ENCODE data around the gene SPOCK3. TPM values are rescaled to one million over a fixed set of nuclear protein-coding genes. Genes with fewer than 3 reads are reported as not detected.

The SPOCK3 gene
- total RNA-seq, 1 donor from 2014 or later, result 0.74 TPM

- no peak overlapping the region for H3K4me3 ChIP-seq
- H3K36me3 ChIP-seq, result no peaks in the 10 kb centered on the region
- ATAC-seq (no peak), DNase-seq (no peak)
- H3K4me1 ChIP-seq, result no peaks in the 10 kb centered on the region
- TF ChIP-seq, protein P1, sequence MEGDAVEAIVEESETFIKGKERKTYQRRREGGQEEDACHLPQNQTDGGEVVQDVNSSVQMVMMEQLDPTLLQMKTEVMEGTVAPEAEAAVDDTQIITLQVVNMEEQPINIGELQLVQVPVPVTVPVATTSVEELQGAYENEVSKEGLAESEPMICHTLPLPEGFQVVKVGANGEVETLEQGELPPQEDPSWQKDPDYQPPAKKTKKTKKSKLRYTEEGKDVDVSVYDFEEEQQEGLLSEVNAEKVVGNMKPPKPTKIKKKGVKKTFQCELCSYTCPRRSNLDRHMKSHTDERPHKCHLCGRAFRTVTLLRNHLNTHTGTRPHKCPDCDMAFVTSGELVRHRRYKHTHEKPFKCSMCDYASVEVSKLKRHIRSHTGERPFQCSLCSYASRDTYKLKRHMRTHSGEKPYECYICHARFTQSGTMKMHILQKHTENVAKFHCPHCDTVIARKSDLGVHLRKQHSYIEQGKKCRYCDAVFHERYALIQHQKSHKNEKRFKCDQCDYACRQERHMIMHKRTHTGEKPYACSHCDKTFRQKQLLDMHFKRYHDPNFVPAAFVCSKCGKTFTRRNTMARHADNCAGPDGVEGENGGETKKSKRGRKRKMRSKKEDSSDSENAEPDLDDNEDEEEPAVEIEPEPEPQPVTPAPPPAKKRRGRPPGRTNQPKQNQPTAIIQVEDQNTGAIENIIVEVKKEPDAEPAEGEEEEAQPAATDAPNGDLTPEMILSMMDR (IDR thresholded peaks at IDR 0.05), result no peak
- intact Hi-C loops (cut with DNase I), result no loop called here
- no peaks in the 10 kb centered on the region for H3K27me3 ChIP-seq (ENCODE audit: low read depth)
- H3K27ac ChIP-seq, result no peak overlapping the region
- H3K9me3 ChIP-seq, result no peaks in the 10 kb centered on the region
These were observed 122.7 kb downstream of the SPOCK3 start for GRCh38 chr4:167111622-167112021.

DNA sequence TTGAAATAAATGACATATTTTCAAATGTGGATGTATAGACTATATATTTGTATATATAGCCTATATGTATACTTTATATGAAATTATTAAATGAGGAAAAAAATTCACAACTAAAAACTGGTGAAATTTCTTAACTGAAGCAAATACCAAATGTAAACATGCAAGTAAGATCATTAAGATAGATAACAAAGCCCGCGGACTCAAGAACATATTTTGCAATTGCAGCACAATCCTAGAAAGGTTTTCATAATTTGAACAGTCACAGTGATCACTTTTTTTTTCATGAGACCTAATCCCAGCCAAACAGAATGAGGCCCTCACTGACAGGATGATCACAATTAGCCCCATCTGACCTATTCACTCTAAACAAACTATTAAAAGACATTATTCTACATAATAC lies 123.2 kb downstream of the SPOCK3 start:
- TF ChIP-seq, protein P1 (IDR thresholded peaks at IDR 0.05), result no peak
- no peak for DNase-seq
- Histone ChIP-seq H3K4me3 (no peak overlapping the region), H3K9me3 (no peaks in the 10 kb centered on the region), H3K27ac (no peak overlapping the region), H3K27me3 (ENCODE audit: low read depth) (no peaks in the 10 kb centered on the region), H3K36me3 (no peaks in the 10 kb centered on the region), H3K4me1 (no peaks in the 10 kb centered on the region)
- intact Hi-C loops (cut with DNase I), result no loop called here
- ATAC-seq, result no peak

DNA sequence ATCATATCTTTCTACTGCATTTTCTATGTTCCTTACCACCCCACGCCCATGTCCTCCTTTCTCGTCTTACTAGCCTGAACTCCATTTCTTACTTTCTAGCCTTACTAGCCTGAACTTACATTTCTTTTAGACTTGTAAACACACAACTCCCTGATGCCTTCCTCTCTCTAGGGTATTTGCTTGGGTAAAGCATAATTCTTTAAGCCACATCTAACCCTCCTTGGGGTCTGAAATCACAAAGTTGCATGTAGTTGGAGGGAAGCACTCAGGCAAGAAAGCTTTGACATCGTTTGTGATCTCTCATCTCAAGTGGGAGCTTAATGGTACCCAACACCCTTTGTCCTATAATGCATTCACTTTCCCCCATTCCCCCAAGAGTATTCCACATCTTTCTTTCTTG lies 124.4 kb downstream of the SPOCK3 start:
- no peaks in the 10 kb centered on the region for H3K4me1 ChIP-seq
- intact Hi-C loops (cut with DNase I), result no loop called here
- H3K36me3 ChIP-seq, result no peaks in the 10 kb centered on the region
- H3K9me3 ChIP-seq, result no peaks in the 10 kb centered on the region
- no peak overlapping the region for H3K27ac ChIP-seq
- ATAC-seq (no peak), DNase-seq (no peak)
- H3K27me3 ChIP-seq (ENCODE audit: low read depth), result no peaks in the 10 kb centered on the region
- TF ChIP-seq, protein P1 (IDR thresholded peaks at IDR 0.05), result no peak
- no peak overlapping the region for H3K4me3 ChIP-seq

DNA sequence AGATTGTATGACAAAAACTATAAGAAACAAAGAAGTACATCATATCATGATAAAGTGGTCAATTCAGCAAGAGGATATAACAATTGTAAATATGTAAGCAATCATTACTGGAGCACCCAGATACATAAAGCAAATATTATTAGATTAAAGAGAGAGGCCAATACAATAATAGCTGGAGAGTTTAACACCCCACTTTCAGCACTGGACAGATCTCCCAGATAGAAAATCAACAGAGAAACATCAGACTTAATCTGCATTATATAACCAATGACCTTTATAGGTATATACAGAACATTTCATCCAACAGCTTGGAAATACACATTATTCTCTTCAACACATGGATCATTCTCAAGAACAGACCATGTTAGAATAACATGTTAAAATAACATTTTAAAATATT lies 128.4 kb downstream of the SPOCK3 start:
- H3K36me3 ChIP-seq, result no peaks in the 10 kb centered on the region
- intact Hi-C loops (cut with DNase I), result no loop called here
- DNase-seq (no peak), ATAC-seq (no peak)
- H3K9me3 ChIP-seq, result no peaks in the 10 kb centered on the region
- no peaks in the 10 kb centered on the region for H3K4me1 ChIP-seq
- H3K4me3 ChIP-seq, result no peak overlapping the region
- H3K27me3 ChIP-seq (ENCODE audit: low read depth), result no peaks in the 10 kb centered on the region
- TF ChIP-seq, protein P1 (IDR thresholded peaks at IDR 0.05), result no peak
- H3K27ac ChIP-seq, result no peak overlapping the region

GRCh38 chr4:167102475-167102874 lies 131.8 kb downstream of the SPOCK3 start:
- DNase-seq (no peak), ATAC-seq (no peak)
- H3K4me3 ChIP-seq, result no peak overlapping the region
- TF ChIP-seq, protein P1 (IDR thresholded peaks at IDR 0.05), result no peak
- no peaks in the 10 kb centered on the region for H3K27me3 ChIP-seq (ENCODE audit: low read depth)
- no peaks in the 10 kb centered on the region for H3K36me3 ChIP-seq
- intact Hi-C loops (cut with DNase I), result no loop called here
- no peaks in the 10 kb centered on the region for H3K4me1 ChIP-seq
- no peak overlapping the region for H3K27ac ChIP-seq
- no peaks in the 10 kb centered on the region for H3K9me3 ChIP-seq

DNA sequence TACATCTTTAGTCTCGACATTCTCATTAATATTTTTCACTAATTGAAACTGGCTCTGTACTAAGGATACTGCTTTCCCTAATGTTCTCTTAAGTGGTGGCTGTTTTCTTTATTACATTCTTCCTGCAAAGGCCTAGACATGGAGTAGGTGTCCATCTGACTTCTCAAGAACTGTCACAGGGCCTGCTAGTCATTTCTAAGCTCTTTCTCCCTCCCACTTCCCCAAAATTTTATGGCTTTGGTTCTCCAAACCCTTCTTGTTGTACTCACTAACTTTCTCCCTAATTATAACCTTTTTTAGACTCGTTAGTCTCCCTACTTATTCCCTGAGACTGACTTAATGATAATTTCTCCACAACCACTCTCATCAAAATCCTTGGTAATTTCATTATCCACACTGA lies 133.3 kb downstream of the SPOCK3 start:
- no peaks in the 10 kb centered on the region for H3K9me3 ChIP-seq
- intact Hi-C loops (cut with DNase I), result no loop called here
- TF ChIP-seq, protein P1 (IDR thresholded peaks at IDR 0.05), result no peak
- no peak overlapping the region for H3K4me3 ChIP-seq
- no peaks in the 10 kb centered on the region for H3K36me3 ChIP-seq
- no peaks in the 10 kb centered on the region for H3K27me3 ChIP-seq (ENCODE audit: low read depth)
- ATAC-seq, result no peak
- no peak for DNase-seq
- no peaks in the 10 kb centered on the region for H3K4me1 ChIP-seq
- no peak overlapping the region for H3K27ac ChIP-seq
